Chondrocyte (in vitro differentiated cells): ENCODE results near the gene RNF222. TPM values are rescaled to one million over a fixed set of nuclear protein-coding genes. Genes with fewer than 3 reads are reported as not detected.

Source experiments
- DNase-seq: peaks from one replicate; pipeline ENCODE4 v3.0.0; 2021; ENCODE audit warnings: mixed read lengths, low spot score
- H3K27ac Mint-ChIP-seq: one replicate; pipeline ENCODE4 v1.8.0; 2021; ENCODE audit warnings: mild to moderate bottlenecking, moderate library complexity, mixed read lengths; ENCODE audit not compliant: unreplicated experiment
- H3K27me3 Mint-ChIP-seq: 2 replicates; pipeline ENCODE4 v1.8.0; 2021; ENCODE audit warnings: low read depth, mixed read lengths
- H3K36me3 Mint-ChIP-seq: 2 replicates; pipeline ENCODE4 v1.8.0; 2021; ENCODE audit warnings: low read depth, mixed read lengths
- H3K4me1 Mint-ChIP-seq: 2 replicates; pipeline ENCODE4 v1.8.0; 2021; ENCODE audit warnings: low read depth, mild to moderate bottlenecking, mixed read lengths
- H3K4me3 Mint-ChIP-seq: one replicate; pipeline ENCODE4 v1.8.0; 2021; ENCODE audit warnings: mild to moderate bottlenecking, moderate library complexity, mixed read lengths; ENCODE audit not compliant: unreplicated experiment
- H3K9me3 Mint-ChIP-seq: 2 replicates; pipeline ENCODE4 v1.8.0; 2021; ENCODE audit warnings: low read depth, mixed read lengths
- total RNA-seq: library from RNA; stranded (reverse); gene quantifications from 3 replicates; pipeline ENCODE4 v1.2.1, GENCODE V29; 2021
- TF ChIP-seq, protein P1 (sequence below): fragments of 200-600 bp; sonication (generic); IDR thresholded peaks from 2 replicates; pipeline ENCODE4 v1.5.0; 2021; ENCODE audit warnings: antibody characterized with exemption, mild to moderate bottlenecking, moderate library complexity

RNF222 gene
- total RNA-seq, 1 donor from 2014 or later = not detected

- no peak overlapping the region for H3K4me3 Mint-ChIP-seq
Observed at GRCh38 chr17:8372422-8372821, 25.2 kb downstream of the RNF222 start.

GRCh38 chr17:8371786-8372185, 25.8 kb downstream of the RNF222 start:
- no peaks in the 10 kb centered on the region for H3K9me3 Mint-ChIP-seq
- DNase-seq = no peak
- H3K36me3 Mint-ChIP-seq = peaks cover 14% of the 10 kb centered on the region
- TF ChIP-seq, protein P1, sequence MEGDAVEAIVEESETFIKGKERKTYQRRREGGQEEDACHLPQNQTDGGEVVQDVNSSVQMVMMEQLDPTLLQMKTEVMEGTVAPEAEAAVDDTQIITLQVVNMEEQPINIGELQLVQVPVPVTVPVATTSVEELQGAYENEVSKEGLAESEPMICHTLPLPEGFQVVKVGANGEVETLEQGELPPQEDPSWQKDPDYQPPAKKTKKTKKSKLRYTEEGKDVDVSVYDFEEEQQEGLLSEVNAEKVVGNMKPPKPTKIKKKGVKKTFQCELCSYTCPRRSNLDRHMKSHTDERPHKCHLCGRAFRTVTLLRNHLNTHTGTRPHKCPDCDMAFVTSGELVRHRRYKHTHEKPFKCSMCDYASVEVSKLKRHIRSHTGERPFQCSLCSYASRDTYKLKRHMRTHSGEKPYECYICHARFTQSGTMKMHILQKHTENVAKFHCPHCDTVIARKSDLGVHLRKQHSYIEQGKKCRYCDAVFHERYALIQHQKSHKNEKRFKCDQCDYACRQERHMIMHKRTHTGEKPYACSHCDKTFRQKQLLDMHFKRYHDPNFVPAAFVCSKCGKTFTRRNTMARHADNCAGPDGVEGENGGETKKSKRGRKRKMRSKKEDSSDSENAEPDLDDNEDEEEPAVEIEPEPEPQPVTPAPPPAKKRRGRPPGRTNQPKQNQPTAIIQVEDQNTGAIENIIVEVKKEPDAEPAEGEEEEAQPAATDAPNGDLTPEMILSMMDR = no peak
- H3K4me3 Mint-ChIP-seq = no peak overlapping the region
- H3K4me1 Mint-ChIP-seq = peaks cover 40% of the 10 kb centered on the region
- peak overlapping the region; percentile 89 for H3K27ac Mint-ChIP-seq
- H3K27me3 Mint-ChIP-seq = no peaks in the 10 kb centered on the region

More at GRCh38 chr17:8372422-8372821, 25.2 kb downstream of the RNF222 start:
- TF ChIP-seq, protein P1 = no peak
- Mint-ChIP-seq H3K4me1 (peaks cover 43% of the 10 kb centered on the region), H3K36me3 (peaks cover 17% of the 10 kb centered on the region), H3K27me3 (no peaks in the 10 kb centered on the region), H3K27ac (peak overlapping the region; percentile 84), H3K9me3 (no peaks in the 10 kb centered on the region)
- DNase-seq = no peak

DNA sequence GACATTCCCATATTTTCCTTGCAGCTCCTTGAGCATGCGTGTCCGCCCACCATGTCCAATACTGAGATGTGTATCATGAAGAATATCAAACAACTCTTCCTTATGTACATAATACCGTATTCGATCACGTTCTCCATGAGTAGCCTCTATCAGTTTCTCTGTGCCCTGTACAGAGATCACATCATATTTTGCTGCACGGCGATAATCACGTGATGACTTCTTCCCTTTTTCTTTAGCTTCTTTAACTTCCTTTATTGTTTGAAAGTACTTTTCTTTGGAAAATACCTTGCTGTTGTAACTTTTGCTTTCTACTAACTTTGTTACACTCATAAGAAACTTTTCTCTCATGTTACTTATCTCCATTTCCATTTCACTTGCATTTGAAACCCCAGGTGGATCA, 27.7 kb downstream of the RNF222 start:
- Mint-ChIP-seq H3K9me3 (no peaks in the 10 kb centered on the region), H3K27me3 (no peaks in the 10 kb centered on the region), H3K27ac (no peak overlapping the region), H3K4me3 (no peak overlapping the region), H3K4me1 (peaks cover 46% of the 10 kb centered on the region), H3K36me3 (peaks cover 14% of the 10 kb centered on the region)
- TF ChIP-seq, protein P1 = no peak
- DNase-seq = no peak

DNA sequence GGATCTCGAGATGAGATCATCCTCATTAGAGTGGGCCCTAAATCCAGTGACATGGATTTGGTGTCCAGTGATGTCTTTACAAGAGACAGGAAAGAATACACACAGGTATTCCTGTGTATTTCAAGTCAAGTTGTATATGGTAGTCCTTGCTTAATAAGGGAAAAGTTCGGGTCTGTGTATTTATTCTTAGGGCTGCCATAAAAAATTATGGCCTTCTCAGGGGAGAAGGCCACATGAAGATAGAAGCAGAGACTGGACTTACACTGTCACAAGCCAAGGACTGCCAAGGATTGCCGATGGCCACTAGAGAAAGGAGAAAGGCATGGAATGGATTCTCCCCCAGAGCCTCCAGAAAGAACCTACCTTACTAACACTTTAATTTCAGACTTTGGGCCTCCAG, 29.4 kb downstream of the RNF222 start:
- no peak overlapping the region for H3K4me3 Mint-ChIP-seq
- peaks cover 44% of the 10 kb centered on the region for H3K4me1 Mint-ChIP-seq
- TF ChIP-seq, protein P1 = no peak
- no peaks in the 10 kb centered on the region for H3K9me3 Mint-ChIP-seq
- peak overlapping the region; percentile 61 for H3K27ac Mint-ChIP-seq
- H3K27me3 Mint-ChIP-seq = no peaks in the 10 kb centered on the region
- no peak for DNase-seq
- H3K36me3 Mint-ChIP-seq = peaks cover 16% of the 10 kb centered on the region

DNA sequence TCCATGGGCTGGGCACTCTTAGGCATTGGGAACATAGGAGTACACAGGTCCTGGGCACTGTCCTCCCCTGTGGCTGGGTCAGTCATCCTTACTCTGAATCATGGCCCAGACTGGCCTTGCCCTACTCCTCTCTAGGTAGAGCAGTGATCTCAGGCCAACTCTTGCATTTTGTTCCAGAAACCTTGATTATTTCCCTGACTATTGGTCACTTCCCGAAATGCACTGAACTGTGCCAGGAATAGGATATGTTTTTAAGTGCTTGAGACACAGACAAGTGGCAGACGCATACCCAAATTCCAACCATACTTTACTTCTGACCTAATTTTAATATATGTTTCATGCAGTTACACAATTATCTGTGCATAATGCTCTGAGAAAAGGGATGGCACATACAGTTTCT, 31.4 kb downstream of the RNF222 start:
- DNase-seq = no peak
- no peaks in the 10 kb centered on the region for H3K27me3 Mint-ChIP-seq
- peaks cover 42% of the 10 kb centered on the region for H3K4me1 Mint-ChIP-seq
- H3K9me3 Mint-ChIP-seq = no peaks in the 10 kb centered on the region
- TF ChIP-seq, protein P1 = no peak
- no peak overlapping the region for H3K4me3 Mint-ChIP-seq
- peaks cover 16% of the 10 kb centered on the region for H3K36me3 Mint-ChIP-seq
- peak overlapping the region; percentile 98 for H3K27ac Mint-ChIP-seq
